ENCODE data around the gene SLC5A9. TPM values are rescaled to one million over a fixed set of nuclear protein-coding genes. Genes with fewer than 3 reads are reported as not detected.
"Not testable (repeated sequence)": the region's sequence is repeated elsewhere in the genome, so short reads cannot be mapped to it uniquely, and the experiment has no call there.

Gene SLC5A9
- total RNA-seq, 4 donors from 2014 or later, result 0.42 to 1.3 TPM; not detected in 2

DNA sequence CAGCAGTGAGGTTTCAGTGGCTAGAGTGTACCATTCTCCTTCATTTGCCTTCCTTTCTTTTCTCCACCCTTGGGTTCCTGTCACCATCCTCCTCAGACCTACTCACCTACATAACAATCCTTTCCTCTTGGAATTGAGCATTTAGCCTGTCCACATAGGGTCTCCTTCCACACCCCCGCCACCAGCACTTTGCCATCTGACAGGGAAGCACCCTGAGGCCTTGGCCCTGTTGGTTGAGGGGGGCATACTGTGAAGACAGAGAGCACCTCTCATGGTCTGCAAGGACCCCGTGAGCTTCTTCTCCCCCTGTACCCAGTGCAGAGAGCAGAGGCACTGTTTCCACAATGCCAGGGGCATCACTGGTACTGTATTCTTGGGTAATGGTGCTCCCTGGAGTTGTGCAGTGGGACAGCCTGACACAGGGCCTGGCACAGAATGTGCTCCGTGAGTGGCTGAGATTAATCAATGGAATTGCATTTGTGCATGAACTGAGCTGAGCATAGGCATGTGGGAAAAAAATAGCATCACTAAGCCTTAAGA lies 14.9 kb upstream of the SLC5A9 start:
- DNase-seq (ENCODE audit: extremely low spot score), result peak; percentile 89
- Histone ChIP-seq H3K4me1 (peaks cover 0 to 24% (median 15%) of the 10 kb centered on the region in 4 donors), H3K9me3 (no peaks in the 10 kb centered on the region), H3K27ac (replicated peaks in 1 of 4) (no peak overlapping the region), H3K36me3 (no peaks in the 10 kb centered on the region), H3K4me3 (no peak overlapping the region), H3K27me3 (no peaks in the 10 kb centered on the region)
- TF ChIP-seq POLR2A (IDR thresholded peaks at IDR 0.05; ENCODE audit: low read depth), result no peak
- TF ChIP-seq POLR2AphosphoS5 (IDR thresholded peaks at IDR 0.05), result no peak
- no peak for TF ChIP-seq EP300 (IDR thresholded peaks at IDR 0.05)
- 61% methylated on average over 3 of the region's 3 CpGs for WGBS
- intact Hi-C loops (cut with DNase I), result loop anchor here (10.0 kb wide), 1 partner anchor 473 kb away; no protein-coding TSS in a partner anchor

DNA sequence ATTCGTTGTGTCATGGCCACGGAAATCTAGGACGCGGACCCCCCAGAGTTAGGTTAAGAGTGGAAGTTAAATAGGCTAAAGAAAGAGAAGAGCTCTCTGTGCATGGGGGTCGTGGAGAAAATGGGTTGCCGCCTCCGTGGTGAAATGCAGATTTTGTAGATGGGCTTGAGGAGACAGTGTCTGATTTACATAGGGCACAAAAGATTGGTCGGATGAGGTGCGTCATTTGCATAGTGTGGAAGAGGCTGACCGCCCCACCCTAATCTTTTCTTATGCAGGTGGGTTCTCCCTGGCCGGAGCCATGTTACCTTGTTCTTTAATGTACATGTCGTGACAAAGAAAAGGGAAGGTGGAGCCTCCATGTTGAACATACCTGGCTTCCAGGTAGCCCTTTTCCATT lies 14.3 kb upstream of the SLC5A9 start:
- 89% methylated on average over 12 of the region's 12 CpGs for WGBS
- H3K27me3 ChIP-seq, result no peaks in the 10 kb centered on the region
- TF ChIP-seq EP300 (IDR thresholded peaks at IDR 0.05) (no peak), POLR2AphosphoS5 (IDR thresholded peaks at IDR 0.05) (no peak), POLR2A (IDR thresholded peaks at IDR 0.05; ENCODE audit: low read depth) (no peak)
- TF ChIP-seq, protein P1, sequence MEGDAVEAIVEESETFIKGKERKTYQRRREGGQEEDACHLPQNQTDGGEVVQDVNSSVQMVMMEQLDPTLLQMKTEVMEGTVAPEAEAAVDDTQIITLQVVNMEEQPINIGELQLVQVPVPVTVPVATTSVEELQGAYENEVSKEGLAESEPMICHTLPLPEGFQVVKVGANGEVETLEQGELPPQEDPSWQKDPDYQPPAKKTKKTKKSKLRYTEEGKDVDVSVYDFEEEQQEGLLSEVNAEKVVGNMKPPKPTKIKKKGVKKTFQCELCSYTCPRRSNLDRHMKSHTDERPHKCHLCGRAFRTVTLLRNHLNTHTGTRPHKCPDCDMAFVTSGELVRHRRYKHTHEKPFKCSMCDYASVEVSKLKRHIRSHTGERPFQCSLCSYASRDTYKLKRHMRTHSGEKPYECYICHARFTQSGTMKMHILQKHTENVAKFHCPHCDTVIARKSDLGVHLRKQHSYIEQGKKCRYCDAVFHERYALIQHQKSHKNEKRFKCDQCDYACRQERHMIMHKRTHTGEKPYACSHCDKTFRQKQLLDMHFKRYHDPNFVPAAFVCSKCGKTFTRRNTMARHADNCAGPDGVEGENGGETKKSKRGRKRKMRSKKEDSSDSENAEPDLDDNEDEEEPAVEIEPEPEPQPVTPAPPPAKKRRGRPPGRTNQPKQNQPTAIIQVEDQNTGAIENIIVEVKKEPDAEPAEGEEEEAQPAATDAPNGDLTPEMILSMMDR (IDR thresholded peaks at IDR 0.05), result no peak
- H3K27ac ChIP-seq (replicated peaks in 1 of 4), result no peak overlapping the region
- no peak overlapping the region for H3K4me3 ChIP-seq
- peaks cover 0 to 18% (median 10%) of the 10 kb centered on the region in 4 donors for H3K4me1 ChIP-seq
- H3K36me3 ChIP-seq, result no peaks in the 10 kb centered on the region
- peak; percentile 87 for DNase-seq (ENCODE audit: extremely low spot score)
- no peaks in the 10 kb centered on the region for H3K9me3 ChIP-seq
- intact Hi-C loops (cut with DNase I), result loop anchor here (10.0 kb wide), 1 partner anchor 473 kb away; no protein-coding TSS in a partner anchor

DNA sequence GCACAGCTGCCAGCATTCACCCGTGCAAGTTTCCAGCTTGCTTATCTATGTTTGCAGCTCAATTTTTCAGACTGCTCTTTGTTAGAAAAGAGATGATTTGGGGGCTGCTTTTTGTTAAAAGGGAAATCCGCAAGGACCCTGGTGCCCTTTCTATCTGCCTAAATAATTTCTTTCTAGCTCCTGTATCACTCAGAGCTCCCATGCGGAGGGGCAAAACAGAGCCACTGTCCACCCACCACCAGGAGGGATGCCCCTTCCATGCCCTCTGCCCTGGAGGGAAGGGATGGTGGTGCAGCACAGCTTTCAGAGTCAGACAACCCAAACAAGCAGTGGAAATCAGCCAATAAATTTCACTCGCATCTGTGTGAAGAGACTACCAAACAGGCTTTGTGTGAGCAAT lies 13.9 kb upstream of the SLC5A9 start:
- H3K9me3 ChIP-seq, result no peaks in the 10 kb centered on the region
- peaks cover 0 to 17% (median 9%) of the 10 kb centered on the region in 4 donors for H3K4me1 ChIP-seq
- H3K36me3 ChIP-seq, result no peaks in the 10 kb centered on the region
- no peak overlapping the region for H3K4me3 ChIP-seq
- 86% methylated on average over 4 of the region's 4 CpGs for WGBS
- intact Hi-C loops (cut with DNase I), result loop anchor here (10.0 kb wide), 1 partner anchor 474 kb away; no protein-coding TSS in a partner anchor
- no peaks in the 10 kb centered on the region for H3K27me3 ChIP-seq
- DNase-seq (ENCODE audit: extremely low spot score), result no peak
- no peak overlapping the region for H3K27ac ChIP-seq (replicated peaks in 1 of 4)
- TF ChIP-seq POLR2A (IDR thresholded peaks at IDR 0.05; ENCODE audit: low read depth) (no peak), POLR2AphosphoS5 (IDR thresholded peaks at IDR 0.05) (no peak)

DNA sequence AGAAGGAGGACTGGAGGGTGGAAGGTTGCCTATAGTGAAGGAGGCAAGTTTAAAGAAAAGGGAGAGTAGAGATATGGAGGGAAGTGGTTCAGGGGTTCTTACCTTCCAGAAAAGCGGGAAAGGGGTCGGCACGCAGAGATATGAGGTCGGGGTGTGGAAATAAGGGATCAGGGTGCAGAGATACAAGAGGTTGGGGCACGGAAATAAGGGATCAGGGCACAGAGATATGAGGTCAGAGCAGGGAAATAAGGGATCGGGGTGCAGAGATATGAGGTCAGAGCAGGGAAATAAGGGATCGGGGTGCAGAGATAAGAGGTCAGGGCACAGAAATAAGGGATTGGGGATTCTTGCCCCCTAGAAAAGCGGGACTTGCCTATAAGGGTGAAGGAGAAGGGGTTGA lies 9.1 kb upstream of the SLC5A9 start:
- 92% methylated on average over 8 of the region's 8 CpGs for WGBS
- H3K9me3 ChIP-seq; H3K4me3 ChIP-seq; H3K27ac ChIP-seq (replicated peaks in 1 of 4); intact Hi-C loops (cut with DNase I); DNase-seq (ENCODE audit: extremely low spot score); H3K27me3 ChIP-seq; H3K36me3 ChIP-seq: not testable (repeated sequence)
- H3K4me1 ChIP-seq, result peaks cover 0 to 19% (median 16%) of the 10 kb centered on the region in 4 donors

DNA sequence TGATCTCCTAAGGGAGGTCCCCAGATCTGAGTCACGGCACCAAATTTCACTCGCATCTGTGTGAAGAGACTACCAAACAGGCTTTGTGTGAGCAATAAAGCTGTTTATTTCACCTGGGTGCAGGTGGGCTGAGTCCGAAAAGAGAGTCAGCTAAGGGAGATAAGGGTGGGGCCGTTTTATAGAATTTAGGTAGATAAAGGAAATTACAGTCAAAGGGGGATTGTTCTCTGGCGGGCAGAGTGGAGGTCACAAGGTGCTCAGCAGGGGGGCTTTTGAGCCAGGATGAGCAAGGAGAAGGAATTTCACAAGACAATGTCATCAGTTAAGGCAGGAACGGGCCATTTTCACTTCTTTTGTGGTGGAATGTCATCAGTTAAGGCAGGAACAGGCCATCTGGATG lies 8.2 kb upstream of the SLC5A9 start:
- peaks cover 0 to 19% (median 16%) of the 10 kb centered on the region in 4 donors for H3K4me1 ChIP-seq
- H3K36me3 ChIP-seq; H3K27ac ChIP-seq (replicated peaks in 1 of 4); intact Hi-C loops (cut with DNase I); H3K27me3 ChIP-seq; H3K9me3 ChIP-seq; H3K4me3 ChIP-seq; DNase-seq (ENCODE audit: extremely low spot score): not testable (repeated sequence)
- WGBS, result 73% methylated on average over 6 of the region's 6 CpGs

DNA sequence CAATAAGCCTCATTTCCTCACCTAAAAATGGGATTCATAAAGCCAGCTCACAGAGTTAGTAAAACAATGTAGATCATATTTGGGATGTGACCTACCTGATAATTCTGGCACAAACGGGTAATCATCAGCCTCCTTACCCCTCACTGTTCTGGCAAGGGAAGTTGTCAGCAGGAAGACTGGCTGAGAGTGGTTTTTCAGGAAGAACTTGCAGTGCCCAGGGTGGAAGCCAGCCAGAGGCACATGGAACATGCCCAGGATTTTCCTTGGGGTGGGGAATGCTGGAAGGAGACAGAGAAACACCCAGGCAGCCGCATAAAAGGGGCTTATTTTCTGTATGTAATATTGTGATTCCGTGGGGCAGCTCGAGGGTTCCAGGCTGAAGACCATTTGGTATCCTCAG lies 7.7 kb upstream of the SLC5A9 start:
- no peaks in the 10 kb centered on the region for H3K27me3 ChIP-seq
- DNase-seq (ENCODE audit: extremely low spot score), result no peak
- TF ChIP-seq EP300 (IDR thresholded peaks at IDR 0.05) (no peak), POLR2A (IDR thresholded peaks at IDR 0.05; ENCODE audit: low read depth) (no peak), POLR2AphosphoS5 (IDR thresholded peaks at IDR 0.05) (peak in 1 of 2 donors; percentile 31)
- TF ChIP-seq, protein P1 (IDR thresholded peaks at IDR 0.05), result no peak
- H3K9me3 ChIP-seq, result no peaks in the 10 kb centered on the region
- H3K36me3 ChIP-seq, result no peaks in the 10 kb centered on the region
- H3K27ac ChIP-seq (replicated peaks in 1 of 4), result peak overlapping the region in 2 of 4 donors; percentile 39 to 54
- intact Hi-C loops (cut with DNase I), result no loop called here
- peaks cover 0 to 19% (median 16%) of the 10 kb centered on the region in 4 donors for H3K4me1 ChIP-seq
- no peak overlapping the region for H3K4me3 ChIP-seq
- 82% methylated on average over 4 of the region's 4 CpGs for WGBS

DNA sequence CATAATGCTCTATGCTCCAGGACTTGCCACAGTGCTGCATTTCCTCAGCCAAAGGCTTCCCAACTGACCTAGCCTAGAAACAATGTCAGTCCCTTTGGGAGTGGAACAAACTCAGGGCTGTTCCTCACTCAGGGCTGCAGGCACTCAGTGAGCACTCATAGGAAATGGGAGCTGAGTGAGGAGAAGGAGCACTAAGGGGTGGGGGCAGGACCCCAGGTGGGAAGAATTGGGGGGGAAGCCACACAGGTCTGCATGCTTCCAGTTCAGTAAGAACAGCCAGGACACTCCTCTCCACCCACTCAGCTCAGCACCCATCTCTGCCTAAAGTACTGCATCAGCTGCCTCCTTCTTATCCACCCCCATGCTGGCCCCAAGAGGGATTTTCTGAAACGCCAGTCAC lies 7.3 kb upstream of the SLC5A9 start:
- Histone ChIP-seq H3K4me3 (no peak overlapping the region), H3K36me3 (no peaks in the 10 kb centered on the region), H3K9me3 (no peaks in the 10 kb centered on the region), H3K4me1 (peaks cover 0 to 19% (median 16%) of the 10 kb centered on the region in 4 donors), H3K27me3 (no peaks in the 10 kb centered on the region), H3K27ac (replicated peaks in 1 of 4) (peak overlapping the region in 3 of 4 donors; percentile 27 to 54 (median 39))
- WGBS, result 25% methylated on average over 1 of the region's 1 CpG
- intact Hi-C loops (cut with DNase I), result no loop called here
- no peak for DNase-seq (ENCODE audit: extremely low spot score)
- TF ChIP-seq POLR2AphosphoS5 (IDR thresholded peaks at IDR 0.05) (no peak), POLR2A (IDR thresholded peaks at IDR 0.05; ENCODE audit: low read depth) (no peak), EP300 (IDR thresholded peaks at IDR 0.05) (no peak)
- TF ChIP-seq, protein P1 (IDR thresholded peaks at IDR 0.05), result no peak

Data from esophagus muscularis mucosa (tissue), 4 donors.